ENCODE results near the gene SPEN.
"Not testable (repeated sequence)": the region's sequence is repeated elsewhere in the genome, so short reads cannot be mapped to it uniquely, and the experiment has no call there.

Gene SPEN

DNA sequence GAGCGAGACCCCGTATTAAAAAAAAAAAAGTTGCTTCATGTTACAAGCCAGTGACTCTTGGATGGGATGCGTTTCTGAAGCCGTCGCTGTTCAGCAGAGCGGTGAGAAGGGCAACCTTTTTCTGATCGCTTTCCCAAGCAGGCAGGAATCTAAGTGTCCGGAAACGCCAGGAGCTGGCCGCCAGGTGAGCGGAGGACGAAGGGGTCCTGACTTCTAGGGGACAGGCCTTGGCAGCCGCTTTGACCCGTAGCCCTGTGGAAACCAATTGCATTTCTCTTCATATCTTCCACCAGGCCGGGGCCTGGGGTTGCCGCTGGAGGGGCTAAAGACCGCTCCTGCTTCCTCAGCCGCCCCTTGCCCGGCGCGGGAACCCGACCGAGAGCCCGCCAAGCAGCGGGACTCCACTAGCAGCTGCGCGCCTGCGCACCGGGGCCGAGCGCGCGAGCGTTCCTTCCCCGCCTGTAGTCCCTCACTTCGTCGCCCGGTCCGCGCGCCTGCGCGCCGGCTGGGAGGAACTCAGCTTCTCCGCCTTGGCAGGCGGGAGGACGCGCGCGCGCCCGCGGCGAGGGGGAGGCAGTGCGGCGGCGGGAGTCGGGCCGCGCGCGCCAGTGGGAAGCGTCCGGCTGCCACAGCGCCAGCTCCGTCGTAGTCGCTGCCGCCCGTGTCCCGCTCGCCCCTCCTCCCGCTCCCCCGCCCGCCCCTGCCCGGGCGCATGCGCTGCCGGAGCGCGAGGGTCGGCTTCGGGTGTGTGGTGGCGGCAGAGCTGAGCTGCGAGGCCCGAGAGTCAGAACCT is at the start of gene SPEN:
Gene SPEN (plus strand): TSS at position 608 of the 793 bp plus-strand sequence. CDS start 361 bp downstream, outside the sequence.
- DNase-seq (ENCODE audit: low spot score) = peak; percentile 94

- no peak for DNase-seq (ENCODE audit: low spot score)
Measured at GRCh38 chr1:15799004-15799867, 48.3 kb upstream of the SPEN start.

GRCh38 chr1:15799928-15800835 is 47.3 kb upstream of the SPEN start:
- DNase-seq (ENCODE audit: low spot score) = no peak

GRCh38 chr1:15802234-15802965 is 45.1 kb upstream of the SPEN start:
- DNase-seq (ENCODE audit: low spot score) = no peak

DNA sequence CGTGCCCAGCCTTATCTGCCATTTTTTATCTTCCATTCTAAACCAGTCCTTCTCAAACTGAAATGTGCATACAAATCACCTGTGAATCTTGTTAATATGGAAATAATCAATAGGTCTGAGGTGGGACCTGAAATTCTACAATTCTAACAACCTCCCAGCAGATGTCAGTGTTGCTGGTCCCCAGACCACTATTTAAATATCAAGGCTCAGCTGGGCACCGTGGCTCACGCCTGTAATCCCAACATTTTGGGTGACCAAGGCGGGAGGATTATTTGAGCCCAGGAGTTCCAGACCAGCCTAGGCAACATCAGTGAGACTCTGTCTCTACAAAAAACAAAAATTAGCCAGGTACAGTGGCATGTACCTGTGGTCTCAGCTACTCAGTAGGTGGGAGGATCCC is 44.1 kb upstream of the SPEN start:
- DNase-seq (ENCODE audit: low spot score) = peak; percentile 37

DNA sequence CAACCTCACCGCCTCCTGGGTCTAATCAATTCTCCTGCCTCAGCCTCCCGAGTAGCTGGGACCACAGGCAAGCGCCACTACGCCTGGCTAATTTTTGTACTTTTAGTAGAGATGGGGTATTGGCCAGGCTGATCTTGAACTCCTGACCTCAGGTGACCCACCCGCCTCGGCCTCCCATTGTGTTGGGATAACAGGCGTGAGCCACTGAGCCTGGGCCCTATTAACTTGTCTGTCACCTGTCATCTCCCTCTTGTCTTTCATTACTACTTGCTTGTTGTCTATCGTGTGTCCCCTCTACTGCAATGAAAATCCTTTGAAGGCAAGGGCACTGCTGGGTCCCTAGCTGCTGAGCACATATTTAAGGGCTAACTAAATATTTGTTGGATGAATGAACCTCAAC is 43.4 kb upstream of the SPEN start:
- no peak for DNase-seq (ENCODE audit: low spot score)

GRCh38 chr1:15807121-15807520 is 40.4 kb upstream of the SPEN start:
- DNase-seq (ENCODE audit: low spot score) = no peak

DNA sequence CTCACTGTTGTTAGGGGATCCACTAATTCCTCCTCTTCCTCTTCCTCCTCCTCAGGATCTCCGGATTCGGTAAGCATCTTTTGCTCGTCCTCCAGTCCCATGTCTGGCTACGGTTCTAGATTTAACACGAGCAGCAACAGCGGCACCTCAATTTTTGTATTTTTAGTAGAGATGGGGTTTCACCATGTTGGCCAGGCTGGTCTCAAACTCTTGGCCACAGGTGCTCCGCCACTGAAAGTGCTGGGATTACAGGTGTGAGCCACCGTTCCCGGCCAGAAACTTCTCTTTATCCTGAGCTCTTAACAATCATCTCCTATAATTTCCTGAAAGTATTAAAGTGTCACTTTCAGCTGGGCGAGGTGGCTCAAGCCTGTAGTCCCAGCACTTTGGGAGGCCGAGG is 40.0 kb upstream of the SPEN start, which contains the start of gene UQCRHL:
Gene UQCRHL (minus strand): TSS at position 101 of the 400 bp plus-strand sequence. CDS start 0 bp downstream, at position 101.
- DNase-seq (ENCODE audit: low spot score) = not testable (repeated sequence)

- DNase-seq (ENCODE audit: low spot score) = no peak
Measured at GRCh38 chr1:15808955-15809354, 38.6 kb upstream of the SPEN start.

DNA sequence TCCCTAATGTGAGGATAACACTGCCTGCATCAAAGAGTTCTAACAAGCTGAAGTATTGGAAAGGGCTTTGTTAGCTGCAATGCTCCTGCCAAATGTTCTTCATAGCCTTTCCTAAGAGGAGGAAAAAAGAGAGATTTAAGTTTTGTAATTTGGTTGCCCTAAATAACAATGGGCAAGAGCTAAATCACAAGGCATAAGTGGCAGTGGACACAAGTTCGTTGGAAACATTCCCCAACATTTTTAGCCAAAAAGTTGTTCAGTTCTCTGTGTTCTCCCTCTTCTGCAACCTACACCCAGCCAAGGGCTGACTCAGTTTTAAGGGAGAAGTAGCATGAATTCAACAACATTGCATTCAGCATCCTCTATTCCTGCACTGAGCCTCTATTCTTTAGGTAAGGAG is 37.4 kb upstream of the SPEN start:
- DNase-seq (ENCODE audit: low spot score) = no peak

DNA sequence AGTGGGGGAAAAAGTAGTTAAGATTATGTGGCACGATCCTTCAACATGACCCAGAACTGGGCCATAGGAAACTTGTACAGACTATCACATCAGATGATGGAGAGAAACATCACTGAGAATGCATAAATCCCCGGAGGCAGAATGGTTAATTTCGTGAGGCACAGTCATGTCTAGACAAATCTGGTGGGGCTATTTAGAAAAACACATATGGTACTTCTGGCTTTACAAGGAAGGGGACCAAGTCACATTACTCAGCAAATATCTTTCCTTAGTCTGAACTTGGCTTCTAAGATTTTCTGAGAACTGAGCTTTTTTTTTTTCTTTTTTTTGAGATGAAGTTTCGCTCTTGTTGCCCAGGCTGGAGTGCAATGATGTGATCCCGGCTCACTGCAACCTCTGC is 30.8 kb upstream of the SPEN start:
- DNase-seq (ENCODE audit: low spot score) = no peak

DNA sequence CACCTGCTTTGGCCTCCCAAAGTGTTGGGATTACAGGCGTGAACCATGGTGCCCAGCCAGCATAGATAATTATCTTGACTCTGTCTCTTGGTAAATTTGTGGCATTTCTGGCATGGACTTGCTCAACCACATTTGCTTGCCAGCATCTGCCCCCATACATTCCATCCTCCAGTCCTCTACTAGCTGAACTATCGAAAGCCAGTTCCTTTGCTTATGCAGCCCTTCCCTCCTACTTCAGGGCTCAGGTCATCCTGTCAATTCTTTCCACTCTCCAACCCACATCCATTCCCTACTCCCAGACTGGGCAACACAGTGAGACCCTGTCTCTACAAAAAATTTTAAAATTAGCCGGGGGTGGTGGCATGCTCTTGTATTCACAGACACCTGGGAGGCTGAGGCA is 27.0 kb upstream of the SPEN start:
- DNase-seq (ENCODE audit: low spot score) = no peak

DNA sequence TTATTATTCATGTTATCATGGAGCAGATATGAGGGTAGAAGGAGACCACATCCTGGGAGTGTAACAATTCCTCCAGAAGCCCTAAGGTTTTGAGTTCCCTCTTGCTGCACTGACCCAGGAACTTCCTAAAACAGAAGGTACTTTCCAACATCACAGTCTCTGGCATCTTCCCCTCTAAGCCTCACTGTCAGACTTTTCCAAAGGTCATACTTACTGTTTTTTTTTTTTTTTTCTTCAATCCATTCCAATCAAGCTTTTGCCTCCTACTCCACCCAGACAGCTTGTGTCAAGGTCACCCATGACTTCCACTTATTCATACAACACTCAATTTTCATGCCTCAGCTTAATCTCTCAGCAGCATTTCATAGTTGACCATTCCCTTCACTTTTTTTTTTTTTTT is 21.7 kb upstream of the SPEN start:
- DNase-seq (ENCODE audit: low spot score) = no peak

- no peak for DNase-seq (ENCODE audit: low spot score)
Measured at GRCh38 chr1:15826810-15827507, 20.5 kb upstream of the SPEN start.

DNA sequence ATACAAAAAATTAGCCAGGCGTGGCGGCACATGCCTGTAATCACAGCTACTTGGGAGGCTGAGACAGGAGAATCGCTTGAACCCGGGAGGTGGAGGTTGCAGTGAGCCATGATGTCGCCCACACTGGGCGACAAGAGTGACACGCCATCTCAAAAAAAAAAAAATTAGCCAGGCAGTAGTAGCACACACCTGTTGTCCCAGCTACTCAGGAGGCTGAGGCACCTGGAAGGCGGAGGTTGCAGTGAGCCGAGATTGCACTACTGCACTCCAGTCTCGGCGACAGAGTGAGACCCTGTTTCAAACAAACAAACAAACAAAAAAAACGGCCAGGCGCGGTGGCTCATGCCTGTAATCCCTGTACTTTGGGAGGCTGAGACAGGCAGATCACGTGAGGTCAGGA is 19.9 kb upstream of the SPEN start:
- DNase-seq (ENCODE audit: low spot score) = not testable (repeated sequence)

DNA sequence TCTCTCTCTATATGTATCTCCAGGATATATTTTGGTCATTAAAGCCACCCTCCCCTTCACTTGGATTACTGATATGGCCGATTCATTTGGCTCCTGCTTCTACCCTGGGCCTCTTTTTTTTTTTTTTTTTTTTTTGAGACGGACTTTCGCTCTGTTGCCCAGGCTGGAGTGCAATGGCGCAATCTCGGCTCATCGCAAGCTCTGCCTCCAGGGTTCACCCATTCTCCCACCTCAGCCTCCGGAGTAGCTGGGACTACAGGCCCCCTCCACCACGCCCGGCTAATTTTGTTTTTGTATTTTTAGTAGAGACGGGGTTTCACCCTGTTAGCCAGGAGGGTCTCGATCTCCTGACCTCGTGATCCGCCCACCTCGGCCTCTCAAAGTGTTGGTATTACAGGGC is 18.6 kb upstream of the SPEN start:
- DNase-seq (ENCODE audit: low spot score) = not testable (repeated sequence)

- DNase-seq (ENCODE audit: low spot score) = no peak
Measured at GRCh38 chr1:15830258-15830657, 17.2 kb upstream of the SPEN start.

DNA sequence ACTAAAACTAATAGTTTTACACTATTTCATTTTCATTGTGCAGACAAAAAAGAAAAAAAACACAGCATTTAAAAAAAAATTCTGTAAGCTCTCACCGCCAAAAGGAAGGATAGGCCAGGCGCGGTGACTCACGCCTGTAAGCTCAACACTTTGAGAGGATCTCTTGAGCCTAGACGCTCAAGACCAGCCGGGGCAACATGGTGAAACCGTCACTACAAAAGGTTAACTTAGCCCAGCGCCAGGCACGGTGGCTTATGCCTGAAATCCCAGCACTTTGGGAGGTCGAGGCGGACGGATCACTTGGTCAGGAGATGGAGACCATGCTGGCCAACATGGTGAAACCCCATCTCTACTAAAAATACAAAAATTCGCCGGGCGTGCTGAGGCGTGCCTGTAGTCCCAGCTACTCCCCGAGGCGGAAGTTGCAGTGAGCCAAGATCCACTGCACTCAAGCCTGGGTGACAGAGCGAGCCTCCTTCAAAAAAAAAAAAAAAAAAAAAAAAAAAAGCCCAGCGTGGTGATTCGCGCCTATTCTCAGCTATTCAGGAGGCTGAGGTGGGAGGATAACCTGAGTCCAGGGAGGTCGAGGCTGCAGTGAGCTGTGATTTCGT is 14.3 kb upstream of the SPEN start:
- DNase-seq (ENCODE audit: low spot score) = no peak

- peak; percentile 26 for DNase-seq (ENCODE audit: low spot score)
Measured at GRCh38 chr1:15833842-15834405, 13.6 kb upstream of the SPEN start.

All from hematopoietic multipotent progenitor cell treated with erythropoietin and hydrocortisone succinate and interleukin-3 and kit ligand, for 17 days (in vitro differentiated cells).